ENCODE results near the gene CANX.
A peak's percentile ranks its signal among the peaks of the same experiment; 100 is the strongest.

The CANX gene

GRCh38 chr5:179758955-179759354 lies 60.2 kb downstream of the CANX start:
- no peak for DNase-seq

DNA sequence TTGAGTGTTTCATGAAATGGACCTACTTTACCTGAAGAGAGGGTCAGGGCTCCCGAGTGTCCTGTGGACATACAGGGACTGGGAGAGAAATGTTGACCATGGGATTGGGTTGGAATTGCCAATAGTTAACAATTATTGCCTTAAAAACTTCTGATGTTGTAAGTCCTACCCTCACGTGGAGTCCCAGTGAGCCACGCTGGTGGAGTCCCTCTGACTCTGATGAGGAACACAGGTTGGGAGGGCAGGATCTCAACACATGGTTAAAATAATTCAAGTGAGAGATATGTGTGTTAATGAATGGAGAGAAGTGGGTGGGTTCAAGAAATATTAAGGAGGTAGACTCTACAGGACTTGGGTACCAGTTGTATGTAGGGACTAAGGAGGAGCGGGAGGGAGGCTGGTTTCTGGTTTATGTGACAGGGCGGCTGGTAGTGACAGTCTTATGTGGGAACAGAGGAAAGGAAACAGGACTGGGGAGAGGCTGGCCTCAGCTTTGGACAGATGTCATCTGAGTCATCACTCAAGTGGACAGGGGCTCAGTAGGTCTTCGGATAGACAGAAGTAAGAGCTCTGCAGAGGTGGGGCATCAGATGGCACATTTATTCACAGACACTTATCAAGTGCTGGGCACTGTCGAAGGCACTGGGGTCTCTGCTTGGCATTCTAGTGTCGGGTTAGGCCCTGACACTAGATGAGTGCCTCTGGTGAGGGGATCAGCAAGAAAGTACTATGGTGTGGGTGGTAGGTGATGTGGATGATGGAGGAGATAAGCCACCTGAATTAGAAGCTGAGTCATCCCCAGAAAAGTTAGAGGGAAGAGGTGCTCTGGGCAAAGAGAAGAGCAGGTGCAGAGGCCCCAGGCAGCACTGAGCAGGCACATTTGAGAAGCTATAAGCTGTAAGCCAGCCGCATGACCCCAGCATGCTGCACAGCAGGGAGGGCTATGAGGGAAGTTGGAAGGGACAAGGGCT lies 61.1 kb downstream of the CANX start:
- DNase-seq: peak; percentile 29

DNA sequence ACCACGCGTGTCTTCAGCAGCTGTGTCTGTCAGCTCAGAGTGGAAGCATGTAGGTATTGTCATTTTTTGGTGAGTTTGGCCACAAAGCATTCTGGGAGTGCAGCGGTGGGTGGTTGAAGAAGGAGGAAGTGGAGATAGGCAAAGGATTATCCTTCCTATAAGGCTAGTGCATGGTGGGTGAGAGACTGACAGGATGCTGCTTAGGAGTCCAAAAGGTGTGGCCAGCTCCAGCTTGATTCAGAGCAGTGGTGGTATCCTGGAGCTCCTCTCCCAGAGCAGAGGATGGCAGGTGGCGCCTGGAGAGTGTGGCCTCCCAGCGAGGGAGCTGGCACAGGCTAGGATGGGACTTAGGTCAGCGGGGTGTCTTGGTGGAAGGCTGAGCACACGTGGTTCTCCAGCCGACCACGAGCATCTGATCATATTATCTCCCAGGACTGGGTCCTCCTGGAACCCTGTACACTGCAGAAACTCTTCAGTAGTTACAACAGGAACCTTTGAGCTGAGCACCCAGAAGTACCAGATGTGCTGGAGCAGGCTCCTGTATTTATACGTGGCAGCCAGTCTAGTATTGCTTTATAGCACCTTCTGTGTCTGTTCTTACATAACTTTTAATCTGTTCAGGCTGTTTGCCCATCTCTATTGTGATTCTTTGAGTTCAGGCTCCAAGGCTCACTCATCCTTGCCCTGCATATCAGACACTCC lies 63.5 kb downstream of the CANX start:
- DNase-seq: peak; percentile 30

DNA sequence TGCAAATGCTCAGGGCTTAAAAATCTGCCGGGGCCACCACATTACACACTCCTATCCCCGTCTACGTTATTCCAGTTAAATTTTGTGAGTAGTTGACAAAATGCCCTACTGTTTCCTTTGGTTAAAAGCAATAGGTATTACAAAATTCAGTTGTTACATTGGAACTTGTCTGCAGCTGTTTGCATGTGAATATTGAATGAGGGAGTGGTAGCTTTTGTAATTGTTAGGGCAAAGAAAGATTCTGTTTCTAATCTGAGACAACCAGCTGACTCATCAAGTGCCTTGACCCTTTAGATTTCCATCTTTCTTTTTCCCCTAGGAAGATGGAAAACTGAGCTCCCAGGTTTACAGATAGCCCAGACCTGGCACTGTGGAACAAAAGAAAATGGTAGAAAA lies 64.0 kb downstream of the CANX start:
- no peak for DNase-seq

GRCh38 chr5:179763215-179763945 lies 64.6 kb downstream of the CANX start:
- DNase-seq: peak; percentile 73

- DNase-seq: no peak
Measured at GRCh38 chr5:179764056-179764455, 65.3 kb downstream of the CANX start.

GRCh38 chr5:179765400-179765799 lies 66.6 kb downstream of the CANX start:
- no peak for DNase-seq

- no peak for DNase-seq
Measured at GRCh38 chr5:179766021-179766725, 67.4 kb downstream of the CANX start.

DNA sequence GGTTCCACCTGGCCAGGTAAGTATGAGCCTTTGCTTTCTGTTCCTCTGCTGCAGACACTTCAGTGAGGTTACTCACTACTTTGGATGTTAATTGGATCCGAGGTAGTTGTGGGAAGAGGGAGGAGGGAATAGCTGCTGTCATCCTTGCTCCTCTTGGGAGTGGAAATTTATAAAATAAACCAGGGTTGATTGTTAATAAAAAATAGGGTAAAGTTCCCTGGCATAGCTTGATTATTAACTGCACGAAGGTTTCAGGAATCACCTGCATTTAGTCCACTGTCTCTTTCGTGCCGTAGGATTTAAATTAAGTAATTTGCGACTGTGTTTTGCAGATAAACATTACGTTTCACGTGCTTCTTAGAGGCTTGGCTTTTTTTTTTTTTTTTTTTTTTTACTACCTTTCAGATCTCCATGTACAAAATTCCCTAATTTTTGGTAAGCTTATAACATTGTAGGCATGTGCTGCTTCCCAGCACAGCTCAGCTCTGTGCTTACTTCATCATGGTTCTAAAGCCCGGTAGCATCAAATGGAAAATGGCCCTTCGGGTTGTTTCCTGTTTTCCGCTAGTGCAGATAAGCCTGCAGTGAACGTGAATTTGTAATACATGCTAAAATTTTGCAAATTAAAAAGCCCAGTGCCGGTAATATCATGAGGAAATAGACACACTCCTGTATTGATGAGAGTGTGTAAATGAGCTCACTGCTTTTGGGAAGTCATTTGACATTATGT lies 68.1 kb downstream of the CANX start:
- DNase-seq: no peak

DNA sequence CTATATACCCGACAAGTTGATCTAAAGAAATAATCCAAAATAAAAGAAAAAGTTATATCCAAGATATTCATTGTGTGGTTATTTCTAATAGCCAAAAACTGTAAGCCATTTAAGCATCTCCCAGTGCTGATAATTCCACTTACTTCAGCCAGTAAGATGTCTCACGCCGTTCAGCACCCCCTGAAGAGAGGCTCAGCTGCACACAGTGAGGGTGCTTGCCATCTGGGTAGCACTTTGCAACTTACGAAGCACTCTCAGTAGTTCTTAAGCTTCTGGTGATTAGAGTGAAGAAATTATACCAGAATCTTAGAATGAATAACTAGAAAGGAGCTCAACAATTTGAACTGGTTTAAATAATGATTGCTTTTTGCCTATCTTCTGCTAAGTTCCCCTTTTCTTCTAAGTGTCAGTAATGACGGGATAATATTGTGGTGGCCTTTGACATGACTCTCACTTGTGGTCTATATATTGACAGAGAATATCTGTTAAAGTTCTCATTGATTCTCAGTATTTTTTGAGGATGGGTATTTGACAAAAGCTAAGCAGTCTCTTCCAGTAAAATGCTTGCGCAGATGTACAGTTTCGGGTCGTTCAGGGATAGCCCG lies 68.8 kb downstream of the CANX start:
- no peak for DNase-seq

DNA sequence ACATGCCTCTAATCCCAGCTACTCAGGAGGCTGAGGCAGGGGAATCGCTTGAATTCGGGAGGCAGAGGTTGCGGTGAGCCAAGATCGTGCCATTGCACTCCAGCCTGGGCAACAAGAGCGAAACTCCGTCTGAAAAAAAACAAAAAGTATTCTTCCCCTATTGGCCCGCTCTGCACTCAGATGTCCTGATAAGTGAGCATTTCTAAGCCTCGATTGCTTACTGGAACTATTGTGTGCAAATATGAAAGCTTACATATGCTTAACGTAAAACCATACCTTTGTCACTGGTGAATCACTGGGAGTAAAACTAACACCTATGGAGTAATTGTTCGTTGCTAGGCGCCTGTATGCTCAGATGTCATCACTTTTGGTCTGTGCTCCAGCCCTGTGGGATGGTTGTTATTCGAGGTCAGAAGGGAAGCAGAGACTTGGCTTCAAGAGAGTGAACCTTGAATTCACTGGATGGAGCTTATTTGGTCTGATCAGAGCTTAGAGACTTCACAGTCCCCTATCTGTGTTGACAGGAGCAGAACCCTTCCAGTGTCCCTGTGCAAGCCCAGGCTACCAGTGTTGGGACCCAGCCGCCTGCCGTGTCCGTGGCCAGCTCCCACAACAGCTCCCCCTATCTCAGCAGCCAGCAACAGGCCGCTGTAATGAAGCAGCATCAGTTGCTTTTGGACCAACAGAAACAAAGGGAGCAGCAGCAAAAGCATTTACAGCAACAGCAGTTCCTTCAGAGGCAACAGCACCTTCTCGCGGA lies 69.7 kb downstream of the CANX start:
- no peak for DNase-seq

DNA sequence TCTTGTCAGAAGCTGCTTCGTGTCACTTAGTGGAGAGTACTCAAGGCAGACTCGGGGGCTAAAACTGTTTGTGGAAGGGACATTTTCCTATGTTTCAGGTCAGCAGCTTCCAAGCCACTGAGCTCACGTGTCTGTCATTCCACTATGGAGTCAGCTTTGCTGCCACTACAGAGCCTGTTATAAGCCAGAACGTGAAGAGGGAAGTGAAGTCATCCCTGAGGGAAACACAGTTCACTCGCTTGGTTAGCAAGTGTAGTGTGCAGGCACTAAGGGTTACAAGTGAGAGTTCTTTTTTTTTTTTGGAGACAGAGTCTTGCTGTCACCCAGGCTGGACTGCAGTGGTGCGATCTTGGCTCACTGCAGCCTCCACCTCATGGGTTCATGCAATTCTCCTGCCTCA lies 70.5 kb downstream of the CANX start:
- DNase-seq: no peak

DNA sequence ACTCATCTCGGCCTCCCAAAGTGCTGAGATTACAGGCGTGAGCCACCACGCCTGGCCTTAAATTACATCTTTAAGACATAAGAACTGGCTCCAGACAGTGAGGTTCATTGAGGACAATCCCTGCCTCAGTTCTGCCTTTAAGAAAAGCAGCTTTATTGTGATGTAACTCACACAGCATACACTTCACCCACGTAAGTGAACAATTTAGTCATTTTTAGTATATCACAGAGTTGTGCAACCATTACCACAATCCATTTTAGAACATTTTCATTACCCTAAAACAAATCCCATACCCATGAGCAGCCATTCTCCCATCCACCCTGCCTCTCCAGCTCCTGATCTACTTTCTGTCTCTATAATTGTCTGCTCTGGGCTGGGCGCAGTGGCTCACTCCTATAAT lies 71.0 kb downstream of the CANX start:
- DNase-seq: no peak

GRCh38 chr5:179771311-179771895 lies 72.6 kb downstream of the CANX start:
- DNase-seq: no peak

- no peak for DNase-seq
Measured at GRCh38 chr5:179772351-179772750, 73.6 kb downstream of the CANX start.

DNA sequence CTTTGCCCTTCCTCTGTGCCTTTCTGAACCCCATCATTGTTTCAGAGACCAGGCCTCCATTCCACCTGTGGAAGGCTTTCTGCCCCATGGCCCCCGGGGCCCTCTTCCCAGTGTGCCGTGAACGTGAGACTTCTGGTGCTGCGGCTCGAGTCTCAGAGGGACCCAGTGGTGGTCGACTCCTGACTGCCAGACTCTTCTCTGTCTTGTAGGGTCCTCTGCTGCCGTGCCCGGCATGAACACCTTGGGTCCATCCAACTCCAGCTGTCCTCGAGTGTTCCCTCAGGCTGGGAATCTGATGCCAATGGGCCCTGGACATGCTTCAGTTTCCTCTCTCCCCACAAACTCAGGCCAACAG lies 74.9 kb downstream of the CANX start:
- no peak for DNase-seq

DNA sequence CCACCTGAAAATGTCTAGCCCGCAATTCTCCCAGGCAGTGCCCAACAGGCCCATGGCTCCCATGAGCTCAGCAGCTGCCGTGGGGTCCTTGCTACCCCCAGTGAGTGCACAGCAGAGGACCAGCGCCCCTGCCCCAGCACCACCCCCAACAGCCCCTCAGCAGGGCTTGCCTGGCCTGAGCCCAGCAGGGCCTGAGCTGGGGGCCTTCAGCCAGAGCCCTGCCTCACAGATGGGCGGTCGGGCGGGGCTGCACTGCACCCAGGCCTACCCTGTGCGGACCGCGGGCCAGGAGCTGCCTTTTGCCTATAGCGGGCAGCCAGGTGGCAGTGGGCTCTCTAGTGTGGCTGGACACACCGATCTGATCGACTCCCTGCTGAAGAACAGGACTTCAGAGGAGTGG lies 75.7 kb downstream of the CANX start:
- no peak for DNase-seq

- DNase-seq: no peak
Measured at GRCh38 chr5:179776411-179776938, 77.7 kb downstream of the CANX start.

- DNase-seq: no peak
Measured at GRCh38 chr5:179777456-179777855, 78.7 kb downstream of the CANX start.

- DNase-seq: no peak
Measured at GRCh38 chr5:179777909-179778308, 79.1 kb downstream of the CANX start.
